GM23338 (cell line): Measurements from ENCODE around the gene COL4A6. TPM values are rescaled to one million over a fixed set of nuclear protein-coding genes. Genes with fewer than 3 reads are reported as not detected.

Experiments used
- ATAC-seq: fragments of 200-7000 bp; cut with Tn5 transposase; 3 replicates; pipeline ENCODE4 v1.9.1; 2020
- DNase-seq: peaks from one replicate; pipeline ENCODE4 v3.0.0-alpha.2; 2015; ENCODE audit warnings: low spot score
- H2AFZ ChIP-seq: fragments of 200-600 bp; sonication (generic); 2 replicates; pipeline ENCODE4 v1.8.0; 2016; ENCODE audit warnings: antibody characterized with exemption, mild to moderate bottlenecking, moderate library complexity
- H3F3A ChIP-seq: fragments of 200-600 bp; sonication (generic); replicated peaks from 2 replicates; pipeline ENCODE4 v1.8.0; 2017; ENCODE audit warnings: antibody characterized with exemption, mixed run types, low read depth
- H3K27ac ChIP-seq: fragments of 200-600 bp; sonication (generic); 2 replicates; pipeline ENCODE4 v1.6.1; 2016; ENCODE audit warnings: low read depth
- H3K27me3 ChIP-seq: fragments of 200-600 bp; sonication (generic); 2 replicates; pipeline ENCODE4 v1.8.0; 2016; ENCODE audit warnings: mild to moderate bottlenecking, mixed run types, moderate library complexity; ENCODE audit not compliant: insufficient read depth
- H3K36me3 ChIP-seq: fragments of 200-600 bp; sonication (generic); 2 replicates; pipeline ENCODE4 v1.8.0; 2016; ENCODE audit warnings: mild to moderate bottlenecking; ENCODE audit not compliant: insufficient read depth
- H3K4me1 ChIP-seq: fragments of 200-600 bp; sonication (generic); 2 replicates; pipeline ENCODE4 v1.8.0; 2016; ENCODE audit warnings: mild to moderate bottlenecking, moderate library complexity; ENCODE audit not compliant: insufficient read depth
- H3K4me2 ChIP-seq: fragments of 200-600 bp; sonication (generic); 2 replicates; pipeline ENCODE4 v1.7.1; 2017; ENCODE audit warnings: mixed run types
- H3K4me3 ChIP-seq: fragments of 200-600 bp; sonication (generic); 2 replicates; pipeline ENCODE4 v1.6.1; 2016; ENCODE audit warnings: mixed run types
- H3K79me2 ChIP-seq: fragments of 200-600 bp; sonication (generic); replicated peaks from 2 replicates; pipeline ENCODE4 v1.8.0; 2017; ENCODE audit warnings: mild to moderate bottlenecking; ENCODE audit not compliant: insufficient read depth
- H3K9me2 ChIP-seq: fragments of 200-600 bp; sonication (generic); 2 replicates; pipeline ENCODE4 v1.8.0; 2017; ENCODE audit not compliant: insufficient read depth
- H4K20me1 ChIP-seq: fragments of 200-600 bp; sonication (generic); replicated peaks from 2 replicates; pipeline ENCODE4 v1.8.0; 2017; ENCODE audit warnings: mild to moderate bottlenecking; ENCODE audit not compliant: insufficient read depth
- H3K27ac Mint-ChIP-seq: 2 replicates; pipeline ENCODE4 v1.8.0; 2020; ENCODE audit warnings: inconsistent platforms, mild to moderate bottlenecking, moderate library complexity, mixed read lengths
- H3K27me3 Mint-ChIP-seq: 3 replicates; pipeline ENCODE4 v1.8.0; 2022; ENCODE audit warnings: low read depth, mild to moderate bottlenecking, moderate library complexity, mixed read lengths, inconsistent platforms; ENCODE audit not compliant: insufficient read depth, poor library complexity
- H3K36me3 Mint-ChIP-seq: 3 replicates; pipeline ENCODE4 v1.8.0; 2021; ENCODE audit warnings: low read depth, mild to moderate bottlenecking, inconsistent platforms, moderate library complexity, mixed read lengths
- H3K4me1 Mint-ChIP-seq: 3 replicates; pipeline ENCODE4 v1.8.0; 2020; ENCODE audit warnings: mild to moderate bottlenecking, inconsistent platforms, mixed read lengths
- H3K4me3 Mint-ChIP-seq: 3 replicates; pipeline ENCODE4 v1.8.0; 2021; ENCODE audit warnings: moderate library complexity, mild to moderate bottlenecking, inconsistent platforms, mixed read lengths
- H3K9me3 Mint-ChIP-seq: 3 replicates; pipeline ENCODE4 v1.8.0; 2020; ENCODE audit warnings: moderate library complexity, mild to moderate bottlenecking, inconsistent platforms, mixed read lengths
- CREB1 ChIP-seq: fragments of 250-450 bp; sonication (Bioruptor Pico); IDR thresholded peaks from 2 replicates; pipeline ENCODE4 v1.5.0; 2020; ENCODE audit warnings: low read depth, mild to moderate bottlenecking, moderate library complexity
- CTCF ChIP-seq, 2 experiments: fragments of 200-600 bp in 1 of 2; sonication (generic) in 1 of 2; conservative IDR thresholded peaks; 2 replicates each; pipeline versions ENCODE4 v1.5.1 to v1.6.1; 2016 to 2017; ENCODE audit warnings: antibody characterized with exemption in 2 of 2, low read depth in 2 of 2, mild to moderate bottlenecking in 2 of 2, moderate library complexity in 1 of 2
- ETS1 ChIP-seq: IDR thresholded peaks from 2 replicates; pipeline ENCODE4 v1.6.1; 2016; ENCODE audit warnings: antibody characterized with exemption
- EZH2 ChIP-seq: fragments of 200-600 bp; sonication (generic); IDR thresholded peaks from one replicate; pipeline ENCODE4 v1.8.0; 2017; ENCODE audit warnings: antibody characterized with exemption, mild to moderate bottlenecking, low read depth; ENCODE audit not compliant: unreplicated experiment
- EZH2phosphoT487 ChIP-seq: fragments of 200-600 bp; sonication (generic); IDR thresholded peaks from one replicate; pipeline ENCODE4 v1.8.1; 2018; ENCODE audit warnings: antibody characterized with exemption; ENCODE audit not compliant: unreplicated experiment
- JUNB ChIP-seq: IDR thresholded peaks from one replicate; pipeline ENCODE4 v1.6.1; 2016; ENCODE audit warnings: antibody characterized with exemption; ENCODE audit not compliant: unreplicated experiment
- NANOG ChIP-seq: IDR thresholded peaks from 2 replicates; pipeline ENCODE4 v1.6.1; 2016; ENCODE audit warnings: antibody characterized with exemption, borderline replicate concordance
- POLR2AphosphoS5 ChIP-seq: IDR thresholded peaks from 2 replicates; pipeline ENCODE4 v1.6.1; 2016; ENCODE audit warnings: antibody characterized with exemption, low read depth
- REST ChIP-seq: IDR thresholded peaks from one replicate; pipeline ENCODE4 v1.6.1; 2018; ENCODE audit warnings: antibody characterized with exemption; ENCODE audit not compliant: unreplicated experiment
- STAT1 ChIP-seq: IDR thresholded peaks from one replicate; pipeline ENCODE4 v1.6.1; 2016; ENCODE audit warnings: antibody characterized with exemption; ENCODE audit not compliant: unreplicated experiment
- ZNF114 ChIP-seq: fragments of 250-450 bp; sonication (Bioruptor Pico); IDR thresholded peaks from 2 replicates; pipeline ENCODE4 v1.5.0; 2020; ENCODE audit warnings: mild to moderate bottlenecking, moderate library complexity
- ZNF331 ChIP-seq: fragments of 250-450 bp; sonication (Bioruptor Pico); IDR thresholded peaks from 2 replicates; pipeline ENCODE4 v1.5.0; 2020; ENCODE audit warnings: low read depth, mild to moderate bottlenecking, moderate library complexity
- ZNF462 ChIP-seq: fragments of 250-450 bp; sonication (Bioruptor Pico); IDR thresholded peaks from 2 replicates; pipeline ENCODE4 v1.5.0; 2020; ENCODE audit warnings: mild to moderate bottlenecking, moderate library complexity
- polyA plus RNA-seq: library from polyadenylated mRNA; unstranded; fragments of >200 nt; fragmentation: Nextera tagmentation; extraction: Ambion mirVana; gene quantifications from 2 replicates; pipeline ENCODE4 v1.2.1, GENCODE V29; 2016
- total RNA-seq: library from RNA; depleted of rRNA; stranded (reverse); fragments of >200 nt; shearing (Covaris generic); gene quantifications from 2 replicates; pipeline ENCODE4 v1.2.3, GENCODE V29; 2014

The COL4A6 gene
- total and polyA plus RNA-seq, 2 experiments from 2014 or later, result 4.1 to 15.2 TPM

GRCh38 chrX:108216405-108216804 is 221.8 kb downstream of the COL4A6 start:
- Mint-ChIP-seq H3K4me1 (no peaks in the 10 kb centered on the region), H3K27me3 (no peaks in the 10 kb centered on the region), H3K36me3 (no peaks in the 10 kb centered on the region), H3K9me3 (no peaks in the 10 kb centered on the region), H3K4me3 (no peak overlapping the region), H3K27ac (no peak overlapping the region)
- TF ChIP-seq POLR2AphosphoS5, result no peak
- no peak for TF ChIP-seq EZH2
- no peak for TF ChIP-seq STAT1
- no peak for TF ChIP-seq NANOG
- no peak for TF ChIP-seq CREB1 (CRISPR knock-in tag)
- TF ChIP-seq JUNB, result no peak
- no peak for TF ChIP-seq REST
- no peak for TF ChIP-seq CTCF (conservative IDR thresholded peaks at IDR 0.05; ENCODE audit: low read depth in 2 of 2)
- TF ChIP-seq ETS1, result no peak
- no peak for TF ChIP-seq ZNF331 (CRISPR knock-in tag)
- no peak for TF ChIP-seq ZNF114
- no peak for TF ChIP-seq ZNF462 (CRISPR knock-in tag)
- no peak for TF ChIP-seq EZH2phosphoT487
- H3F3A ChIP-seq, result no peaks in the 10 kb centered on the region
- no peaks in the 10 kb centered on the region for H4K20me1 ChIP-seq
- ATAC-seq (no peak), DNase-seq (no peak)
- no peaks in the 10 kb centered on the region for H3K36me3 ChIP-seq
- no peak overlapping the region for H3K27ac ChIP-seq
- no peaks in the 10 kb centered on the region for H3K9me2 ChIP-seq
- H2AFZ ChIP-seq, result no peak overlapping the region
- H3K4me1 ChIP-seq, result no peaks in the 10 kb centered on the region
- no peaks in the 10 kb centered on the region for H3K27me3 ChIP-seq
- no peaks in the 10 kb centered on the region for H3K79me2 ChIP-seq
- H3K4me3 ChIP-seq, result no peak overlapping the region
- H3K4me2 ChIP-seq, result no peak overlapping the region
